ENCODE measurements around the gene FAAP20. TPM values are rescaled to one million over a fixed set of nuclear protein-coding genes. Genes with fewer than 3 reads are reported as not detected.

The FAAP20 gene
- total RNA-seq, 1 experiment from 2014 or later: 119 TPM

DNA sequence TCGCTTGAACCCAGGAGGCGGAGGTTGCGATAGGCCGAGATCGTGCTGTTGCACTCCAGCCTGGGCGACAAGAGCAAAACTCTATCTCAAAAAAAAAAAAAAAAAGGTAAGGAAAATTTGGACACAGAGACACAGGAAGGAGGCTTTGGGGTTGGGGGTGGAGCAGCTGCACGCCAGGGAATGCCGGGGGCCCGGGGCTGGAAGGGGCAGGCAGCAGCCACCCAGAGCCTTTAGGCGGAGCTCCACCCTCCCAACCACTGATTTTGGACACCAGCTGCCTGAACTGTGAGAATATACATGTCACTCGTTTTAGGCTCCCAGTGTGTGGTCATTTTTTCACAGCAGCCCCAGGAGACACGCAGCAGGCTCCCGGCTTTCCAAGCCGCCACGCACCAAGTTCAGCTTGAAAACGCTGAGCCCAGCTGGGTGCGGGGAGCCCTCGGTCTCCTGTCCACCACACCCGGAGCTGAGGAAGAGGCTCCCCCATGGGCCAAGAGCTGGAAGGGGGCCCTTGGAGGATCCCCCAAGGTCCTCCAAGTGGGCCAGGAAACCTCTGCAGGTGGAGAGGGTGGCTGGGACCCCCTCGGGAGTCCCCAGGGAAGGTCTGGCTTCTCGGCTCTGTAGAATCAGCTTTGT is 5.9 kb upstream of the FAAP20 start:
- H3K18ac ChIP-seq (ENCODE audit: insufficient read length, low read depth, low read length): no peak overlapping the region
- no peaks in the 10 kb centered on the region for H3K79me2 ChIP-seq (ENCODE audit: insufficient read depth, low read length)
- no peak overlapping the region for H2BK120ac ChIP-seq (ENCODE audit: low read depth, low read length, poor library complexity, severe bottlenecking)
- no peak overlapping the region for H3K4me2 ChIP-seq (ENCODE audit: insufficient read depth, insufficient read length, low read length)
- DNase-seq: no peak
- H3K4me3 Mint-ChIP-seq: no peak overlapping the region
- H3K4me1 ChIP-seq (ENCODE audit: insufficient read depth, low read length): no peaks in the 10 kb centered on the region
- H3K79me1 ChIP-seq (ENCODE audit: insufficient read depth, low read depth, low read length, poor library complexity, severe bottlenecking): no peaks in the 10 kb centered on the region
- H3K9ac ChIP-seq (ENCODE audit: extremely low read depth, insufficient read length, low read length): no peak overlapping the region
- no peak overlapping the region for H2AFZ ChIP-seq (ENCODE audit: low read length)
- H3K27me3 Mint-ChIP-seq (ENCODE audit: low read depth): no peaks in the 10 kb centered on the region; the same call in 1 of the 2 replicates
- H3K27ac ChIP-seq (ENCODE audit: insufficient read length, low read depth, low read length): no peak overlapping the region
- no peak overlapping the region for H3T11ph ChIP-seq (ENCODE audit: low read length)
- H3K23me2 ChIP-seq (ENCODE audit: insufficient read length, low read depth, low read length, poor library complexity, severe bottlenecking): peaks cover 9% of the 10 kb centered on the region
- H3K4ac ChIP-seq (ENCODE audit: low read depth, low read length): no peak overlapping the region
- no peak overlapping the region for H4K8ac ChIP-seq (replicated peaks; ENCODE audit: insufficient read length, low read depth, low read length)
- no peak overlapping the region for H3K23ac ChIP-seq (ENCODE audit: insufficient read length, low read depth, low read length)
- H4K20me1 ChIP-seq (ENCODE audit: control insufficient read depth, insufficient read depth, insufficient read length): no peaks in the 10 kb centered on the region
- H3K9me3 ChIP-seq (ENCODE audit: control insufficient read depth, low read depth, low read length): no peaks in the 10 kb centered on the region
- no peak overlapping the region for H3K27ac Mint-ChIP-seq
- H2BK5ac ChIP-seq (ENCODE audit: insufficient read length, low read length): no peak overlapping the region
- H3K14ac ChIP-seq (ENCODE audit: insufficient read depth, low read length): no peak overlapping the region
- no peak overlapping the region for H2AK5ac ChIP-seq (ENCODE audit: insufficient read length, low read length)
- no peak overlapping the region for H2BK20ac ChIP-seq (ENCODE audit: low read depth, low read length, poor library complexity, severe bottlenecking)
- no peak overlapping the region for H2BK15ac ChIP-seq (ENCODE audit: low read depth, low read length)
- no peaks in the 10 kb centered on the region for H3K9me3 Mint-ChIP-seq
- TF ChIP-seq, protein P1, sequence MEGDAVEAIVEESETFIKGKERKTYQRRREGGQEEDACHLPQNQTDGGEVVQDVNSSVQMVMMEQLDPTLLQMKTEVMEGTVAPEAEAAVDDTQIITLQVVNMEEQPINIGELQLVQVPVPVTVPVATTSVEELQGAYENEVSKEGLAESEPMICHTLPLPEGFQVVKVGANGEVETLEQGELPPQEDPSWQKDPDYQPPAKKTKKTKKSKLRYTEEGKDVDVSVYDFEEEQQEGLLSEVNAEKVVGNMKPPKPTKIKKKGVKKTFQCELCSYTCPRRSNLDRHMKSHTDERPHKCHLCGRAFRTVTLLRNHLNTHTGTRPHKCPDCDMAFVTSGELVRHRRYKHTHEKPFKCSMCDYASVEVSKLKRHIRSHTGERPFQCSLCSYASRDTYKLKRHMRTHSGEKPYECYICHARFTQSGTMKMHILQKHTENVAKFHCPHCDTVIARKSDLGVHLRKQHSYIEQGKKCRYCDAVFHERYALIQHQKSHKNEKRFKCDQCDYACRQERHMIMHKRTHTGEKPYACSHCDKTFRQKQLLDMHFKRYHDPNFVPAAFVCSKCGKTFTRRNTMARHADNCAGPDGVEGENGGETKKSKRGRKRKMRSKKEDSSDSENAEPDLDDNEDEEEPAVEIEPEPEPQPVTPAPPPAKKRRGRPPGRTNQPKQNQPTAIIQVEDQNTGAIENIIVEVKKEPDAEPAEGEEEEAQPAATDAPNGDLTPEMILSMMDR (conservative IDR thresholded peaks at IDR 0.05): no peak
- no peaks in the 10 kb centered on the region for H3K36me3 Mint-ChIP-seq (ENCODE audit: insufficient read depth in 1 of 3, low read depth in 3 of 3)
- peaks cover 7 to 20% of the 10 kb centered on the region in 2 experiments for H3K4me1 Mint-ChIP-seq
- no peaks in the 10 kb centered on the region for H3K27me3 ChIP-seq (ENCODE audit: insufficient read depth, low read length)
- no peak overlapping the region for H4K91ac ChIP-seq (ENCODE audit: insufficient read length, low read depth, low read length)
- no peak overlapping the region for H2BK12ac ChIP-seq (ENCODE audit: insufficient read length, low read depth, low read length)
- H3K56ac ChIP-seq (ENCODE audit: insufficient read length, low read depth, low read length): no peak overlapping the region
- H4K5ac ChIP-seq (ENCODE audit: insufficient read length, low read depth, low read length): no peak overlapping the region
- WGBS (ENCODE audit: extremely low coverage, insufficient read length, low lambda C conversion rate): no CpG with 5 or more reads among the region's 21 CpGs

Data from H9 (cell line).